HL-60/S4 treated with retinoic acid at 250 ng/mL for 4 days and 3 days (cell line): Measurements from ENCODE around the gene TIMM13.
"Not testable (repeated sequence)": the region's sequence is repeated elsewhere in the genome, so short reads cannot be mapped to it uniquely, and the experiment has no call there.

Experiments
- in situ Hi-C: fragments of 300-500 bp; cut with MboI; formaldehyde crosslinking; loops from 2 replicates; pipeline ENCODE4 v1.7.0; 2022; ENCODE audit warnings: low sequenced_read_pairs

Gene TIMM13

GRCh38 chr19:2416321-2417097 is 10.9 kb downstream of the TIMM13 start:
- in situ Hi-C loops = no loop called here

GRCh38 chr19:2415973-2416319 is 11.4 kb downstream of the TIMM13 start:
- in situ Hi-C loops = no loop called here

GRCh38 chr19:2415281-2415972 is 12.0 kb downstream of the TIMM13 start:
- in situ Hi-C loops = no loop called here

- in situ Hi-C loops = no loop called here
Measured at GRCh38 chr19:2413629-2414028, 13.8 kb downstream of the TIMM13 start.

- in situ Hi-C loops = no loop called here
Measured at GRCh38 chr19:2413159-2413558, 14.2 kb downstream of the TIMM13 start.

- in situ Hi-C loops = no loop called here
Measured at GRCh38 chr19:2412449-2412848, 14.9 kb downstream of the TIMM13 start.

GRCh38 chr19:2411709-2412108 is 15.7 kb downstream of the TIMM13 start:
- in situ Hi-C loops = no loop called here

GRCh38 chr19:2410023-2410422 is 17.4 kb downstream of the TIMM13 start:
- in situ Hi-C loops = no loop called here

- in situ Hi-C loops = no loop called here
Measured at GRCh38 chr19:2409352-2409912, 18.0 kb downstream of the TIMM13 start.

- in situ Hi-C loops = no loop called here
Measured at GRCh38 chr19:2408247-2408646, 19.1 kb downstream of the TIMM13 start.

- in situ Hi-C loops = no loop called here
Measured at GRCh38 chr19:2399582-2399981, 27.8 kb downstream of the TIMM13 start.

- in situ Hi-C loops = no loop called here
Measured at GRCh38 chr19:2398735-2399305, 28.6 kb downstream of the TIMM13 start.

GRCh38 chr19:2397173-2397572 is 30.2 kb downstream of the TIMM13 start:
- in situ Hi-C loops = not testable (repeated sequence)

- in situ Hi-C loops = not testable (repeated sequence)
Measured at GRCh38 chr19:2395293-2395829, 32.0 kb downstream of the TIMM13 start.

GRCh38 chr19:2394442-2395292 is 32.7 kb downstream of the TIMM13 start:
- in situ Hi-C loops = no loop called here

GRCh38 chr19:2394054-2394441 is 33.3 kb downstream of the TIMM13 start:
- in situ Hi-C loops = no loop called here

GRCh38 chr19:2392899-2393298 is 34.5 kb downstream of the TIMM13 start:
- in situ Hi-C loops = not testable (repeated sequence)

GRCh38 chr19:2392366-2392765 is 35.0 kb downstream of the TIMM13 start:
- in situ Hi-C loops = no loop called here

- in situ Hi-C loops = no loop called here
Measured at GRCh38 chr19:2391118-2391725, 36.2 kb downstream of the TIMM13 start.

- in situ Hi-C loops = no loop called here
Measured at GRCh38 chr19:2389594-2389993, 37.8 kb downstream of the TIMM13 start.
